HepG2 (cell line): ENCODE data around the gene MTSS2. TPM values are rescaled to one million over a fixed set of nuclear protein-coding genes. Genes with fewer than 3 reads are reported as not detected.

Experiments used
- AKAP8 ChIP-seq: sonication (generic); formaldehyde crosslinking; IDR thresholded peaks from 2 replicates; pipeline ENCODE4 v1.5.1; 2020; ENCODE audit warnings: mild to moderate bottlenecking, missing genetic modification reagents
- ETV5 ChIP-seq: IDR thresholded peaks from 2 replicates; pipeline ENCODE4 v1.6.1; 2018; ENCODE audit warnings: missing biosample characterization, missing genetic modification reagents, inconsistent platforms, borderline replicate concordance
- GMEB2 ChIP-seq: IDR thresholded peaks from 2 replicates; pipeline ENCODE4 v1.6.1; 2016; ENCODE audit warnings: missing biosample characterization, missing genetic modification reagents, low read depth
- ISX ChIP-seq: sonication (generic); formaldehyde crosslinking; conservative IDR thresholded peaks from 2 replicates; pipeline ENCODE4 v1.5.0; 2020; ENCODE audit warnings: missing genetic modification reagents
- KLF11 ChIP-seq: IDR thresholded peaks from 2 replicates; pipeline ENCODE4 v1.6.1; 2016; ENCODE audit warnings: missing compliant biosample characterization
- MXI1 ChIP-seq: IDR thresholded peaks from 3 replicates; pipeline ENCODE4 v1.6.1; 2012; ENCODE audit warnings: low read depth, low read length, inconsistent platforms, borderline replicate concordance
- NFKB2 ChIP-seq: sonication (generic); formaldehyde crosslinking; IDR thresholded peaks from 2 replicates; pipeline ENCODE4 v1.4.0; 2020; ENCODE audit warnings: missing genetic modification reagents, borderline replicate concordance
- PRPF4 ChIP-seq: fragments of 200-400 bp; formaldehyde crosslinking; IDR thresholded peaks from 2 replicates; pipeline ENCODE4 v1.6.1; 2016; ENCODE audit warnings: low read length, low read depth; ENCODE audit not compliant: poor library complexity, severe bottlenecking
- RBFOX2 ChIP-seq: fragments of 200-400 bp; formaldehyde crosslinking; IDR thresholded peaks from 2 replicates; pipeline ENCODE4 v1.6.1; 2017; ENCODE audit warnings: low read depth, mild to moderate bottlenecking, low read length
- TEAD2 ChIP-seq: sonication (generic); formaldehyde crosslinking; IDR thresholded peaks from 2 replicates; pipeline ENCODE4 v1.9.0; 2021; ENCODE audit warnings: missing genetic modification reagents
- UBTF ChIP-seq: sonication (generic); formaldehyde crosslinking; IDR thresholded peaks from 2 replicates; pipeline ENCODE4 v1.4.0; 2020; ENCODE audit warnings: mild to moderate bottlenecking, missing genetic modification reagents
- ZBTB14 ChIP-seq: sonication (generic); formaldehyde crosslinking; IDR thresholded peaks from 2 replicates; pipeline ENCODE4 v1.4.0; 2020; ENCODE audit warnings: missing genetic modification reagents
- ZBTB33 ChIP-seq: sonication (generic); formaldehyde crosslinking; IDR thresholded peaks from 2 replicates; pipeline ENCODE4 v1.4.0; 2020; ENCODE audit warnings: missing genetic modification reagents
- ZNF224 ChIP-seq: sonication (generic); formaldehyde crosslinking; IDR thresholded peaks from 2 replicates; pipeline ENCODE4 v1.5.0; 2020; ENCODE audit warnings: mild to moderate bottlenecking, missing genetic modification reagents
- ZNF512B ChIP-seq: sonication (generic); formaldehyde crosslinking; IDR thresholded peaks from 2 replicates; pipeline ENCODE4 v1.5.1; 2020; ENCODE audit warnings: missing genetic modification reagents, mild to moderate bottlenecking, borderline replicate concordance
- ZNF605 ChIP-seq: sonication (generic); formaldehyde crosslinking; IDR thresholded peaks from 2 replicates; pipeline ENCODE4 v1.8.0; 2022; ENCODE audit warnings: mild to moderate bottlenecking, missing genetic modification reagents
- ZNF652 ChIP-seq: IDR thresholded peaks from 2 replicates; pipeline ENCODE4 v1.6.1; 2016; ENCODE audit warnings: low read depth, borderline replicate concordance
- ZNF839 ChIP-seq: sonication (generic); formaldehyde crosslinking; IDR thresholded peaks from 2 replicates; pipeline ENCODE4 v1.4.0; 2020; ENCODE audit warnings: missing genetic modification reagents, mild to moderate bottlenecking, borderline replicate concordance
- polyA plus RNA-seq, 8 experiments: library from polyadenylated mRNA; depleted of rRNA in 3 of 8; stranded (reverse) in 7 of 8; unstranded in 1 of 8; fragments of >200 nt; fragmentation: Illumina TruSeq in 4 of 8; extraction: Trizol in 4 of 8; gene quantifications; 2 replicates each; pipeline versions ENCODE4 v1.2.1 to v1.2.3, GENCODE V29; 2011 to 2016; ENCODE audit warnings: low read depth in 4 of 8, missing spikeins in 1 of 8, mixed read lengths in 1 of 8; ENCODE audit not compliant: insufficient read depth in 1 of 8
- total RNA-seq, 5 experiments: library from RNA; depleted of rRNA; stranded (reverse); fragments of >200 nt; fragmentation: Illumina TruSeq; extraction: Trizol; gene quantifications; 2 replicates each; pipeline ENCODE4 v1.2.3, GENCODE V29; 2016; ENCODE audit warnings: low read depth in 1 of 5

Gene MTSS2
- total and polyA plus RNA-seq, 2 of the 13 experiments (the other 11 are each of a cell fraction or from before 2014, with no cell fraction given): 132 to 242 TPM

- peak; percentile 72; the same call in 1 of the 2 replicates for TF ChIP-seq ZBTB33 (CRISPR knock-in tag)
- TF ChIP-seq PRPF4: peak; percentile 52
- TF ChIP-seq NFKB2 (CRISPR knock-in tag): peak; percentile 0
- TF ChIP-seq ZBTB14: no peak
- TF ChIP-seq ZNF839: no peak
- no peak for TF ChIP-seq KLF11 (CRISPR knock-in tag)
- no peak for TF ChIP-seq ETV5 (CRISPR knock-in tag)
- 0 out of 2 replicates have a peak, but pooled peaks have one; percentile 62 for TF ChIP-seq ZNF224 (CRISPR knock-in tag)
- TF ChIP-seq ZNF652 (CRISPR knock-in tag): no peak
- peak; percentile 6; the same call in 1 of the 2 replicates for TF ChIP-seq TEAD2 (CRISPR knock-in tag)
- TF ChIP-seq UBTF (CRISPR knock-in tag): no peak; the same call in 1 of the 2 replicates
- no peak for TF ChIP-seq MXI1
- TF ChIP-seq AKAP8 (CRISPR knock-in tag): no peak; the same call in 1 of the 2 replicates
- no peak for TF ChIP-seq ISX
- TF ChIP-seq RBFOX2: peak; percentile 83
- TF ChIP-seq GMEB2 (CRISPR knock-in tag): no peak
- TF ChIP-seq ZNF512B (CRISPR knock-in tag): no peak
- TF ChIP-seq ZNF605 (CRISPR knock-in tag): 0 out of 2 replicates have a peak, but pooled peaks have one; percentile 3
These were observed 40.3 kb upstream of the MTSS2 start (continued) for GRCh38 chr16:70725912-70726828.
